ACC112 (cell line): ENCODE measurements around the gene MAPK9.

Experiments used
- H2AFZ ChIP-seq: fragments of 200-600 bp; sonication (generic); one replicate; pipeline ENCODE4 v1.6.0; 2017; ENCODE audit warnings: antibody characterized with exemption, low read length; ENCODE audit not compliant: unreplicated experiment
- H3K27ac ChIP-seq: fragments of 200-600 bp; sonication (generic); 2 replicates; pipeline ENCODE4 v1.5.1; 2014; ENCODE audit warnings: low read depth, mild to moderate bottlenecking, antibody characterized with exemption, low read length, moderate library complexity
- H3K27me3 ChIP-seq: fragments of 200-600 bp; sonication (generic); 2 replicates; pipeline ENCODE4 v1.6.1; 2014; ENCODE audit warnings: mild to moderate bottlenecking, antibody characterized with exemption, low read length, moderate library complexity, mixed read lengths; ENCODE audit not compliant: insufficient read depth
- H3K36me3 ChIP-seq: fragments of 200-600 bp; sonication (generic); 2 replicates; pipeline ENCODE4 v1.6.1; 2016; ENCODE audit warnings: mild to moderate bottlenecking, antibody characterized with exemption, low read length, moderate library complexity, mixed read lengths; ENCODE audit not compliant: insufficient read depth
- H3K4me1 ChIP-seq: fragments of 200-600 bp; sonication (generic); one replicate; pipeline ENCODE4 v1.6.1; 2016; ENCODE audit warnings: low read length, mixed read lengths; ENCODE audit not compliant: insufficient read depth, unreplicated experiment, control insufficient read depth
- H3K4me3 ChIP-seq: fragments of 200-600 bp; sonication (generic); 2 replicates; pipeline ENCODE4 v1.5.1; 2014; ENCODE audit warnings: mild to moderate bottlenecking, low read depth, low read length
- H3K79me2 ChIP-seq: fragments of 200-600 bp; sonication (generic); one replicate; pipeline ENCODE4 v1.6.0; 2016; ENCODE audit warnings: low read length; ENCODE audit not compliant: control insufficient read depth, unreplicated experiment, insufficient read depth

MAPK9 gene

GRCh38 chr5:180291943-180292831 is at the start of gene MAPK9:
Gene MAPK9 (minus strand): TSS chr5:180292083. CDS start chr5:180280561, 11,522 bp downstream.
- Histone ChIP-seq H3K27me3 (no peaks in the 10 kb centered on the region), H3K4me1 (peaks cover 13% of the 10 kb centered on the region), H2AFZ (peak within 1 kb of the TSS; percentile 97), H3K27ac (no peak within 1 kb of the TSS), H3K36me3 (no peaks in the 10 kb centered on the region), H3K79me2 (peaks cover 36% of the 10 kb centered on the region), H3K4me3 (peak within 1 kb of the TSS; percentile 98)

- Histone ChIP-seq H3K27ac (peak overlapping the region; percentile 53), H3K4me1 (peaks cover 57% of the 10 kb centered on the region), H3K27me3 (no peaks in the 10 kb centered on the region), H3K4me3 (no peak overlapping the region), H2AFZ (no peak overlapping the region), H3K79me2 (peaks cover 56% of the 10 kb centered on the region), H3K36me3 (peaks cover under 1% of the 10 kb centered on the region; the same call in 1 of the 2 replicates)
Measured at GRCh38 chr5:180341595-180341994, 49.7 kb upstream of the MAPK9 start.

- Histone ChIP-seq H2AFZ (no peak overlapping the region), H3K36me3 (peaks cover 8% of the 10 kb centered on the region; the same call in 1 of the 2 replicates), H3K4me3 (no peak overlapping the region), H3K27me3 (no peaks in the 10 kb centered on the region), H3K27ac (peak overlapping the region; percentile 53), H3K79me2 (peaks cover 48% of the 10 kb centered on the region), H3K4me1 (peaks cover 57% of the 10 kb centered on the region)
Measured at GRCh38 chr5:180340856-180341255, 49.0 kb upstream of the MAPK9 start.

- peaks cover 61% of the 10 kb centered on the region for H3K4me1 ChIP-seq
- H3K79me2 ChIP-seq, result peaks cover 42% of the 10 kb centered on the region
Measured at GRCh38 chr5:180339583-180340183, 47.8 kb upstream of the MAPK9 start.

GRCh38 chr5:180338001-180338707 is 46.3 kb upstream of the MAPK9 start:
- no peaks in the 10 kb centered on the region for H3K27me3 ChIP-seq
- H3K4me3 ChIP-seq, result no peak overlapping the region
- H3K36me3 ChIP-seq, result peaks cover 21% of the 10 kb centered on the region; the same call in 1 of the 2 replicates
- H3K27ac ChIP-seq, result peak overlapping the region; percentile 55; the same call in 1 of the 2 replicates
- H2AFZ ChIP-seq, result no peak overlapping the region
- peaks cover 30% of the 10 kb centered on the region for H3K79me2 ChIP-seq
- H3K4me1 ChIP-seq, result peaks cover 59% of the 10 kb centered on the region

More at GRCh38 chr5:180339583-180340183, 47.8 kb upstream of the MAPK9 start:
- peaks cover 16% of the 10 kb centered on the region; the same call in 1 of the 2 replicates for H3K36me3 ChIP-seq
- H3K27me3 ChIP-seq, result no peaks in the 10 kb centered on the region
- H3K27ac ChIP-seq, result peak overlapping the region; percentile 52; the same call in 1 of the 2 replicates
- no peak overlapping the region for H3K4me3 ChIP-seq
- H2AFZ ChIP-seq, result no peak overlapping the region

GRCh38 chr5:180336234-180337020 is 44.5 kb upstream of the MAPK9 start:
- Histone ChIP-seq H3K27me3 (no peaks in the 10 kb centered on the region), H3K4me3 (no peak overlapping the region), H2AFZ (no peak overlapping the region), H3K36me3 (peaks cover 21% of the 10 kb centered on the region; the same call in 1 of the 2 replicates), H3K4me1 (peaks cover 58% of the 10 kb centered on the region), H3K79me2 (peaks cover 17% of the 10 kb centered on the region), H3K27ac (no peak overlapping the region)

- Histone ChIP-seq H3K36me3 (peaks cover 21% of the 10 kb centered on the region; the same call in 1 of the 2 replicates), H3K4me1 (peaks cover 56% of the 10 kb centered on the region), H3K27ac (peak overlapping the region; percentile 96; the same call in 1 of the 2 replicates), H3K27me3 (no peaks in the 10 kb centered on the region), H3K79me2 (peaks cover 12% of the 10 kb centered on the region), H2AFZ (no peak overlapping the region), H3K4me3 (no peak overlapping the region)
Measured at GRCh38 chr5:180335614-180336233, 43.8 kb upstream of the MAPK9 start.

- H3K36me3 ChIP-seq, result peaks cover 21% of the 10 kb centered on the region; the same call in 1 of the 2 replicates
- H3K79me2 ChIP-seq, result peaks cover 9% of the 10 kb centered on the region
- peak overlapping the region; percentile 96 for H3K27ac ChIP-seq
- H3K4me3 ChIP-seq, result no peak overlapping the region
- peaks cover 62% of the 10 kb centered on the region for H3K4me1 ChIP-seq
- no peaks in the 10 kb centered on the region for H3K27me3 ChIP-seq
- no peak overlapping the region for H2AFZ ChIP-seq
Measured at GRCh38 chr5:180334751-180335613, 43.1 kb upstream of the MAPK9 start.

- peak overlapping the region; percentile 96 for H3K27ac ChIP-seq
- no peak overlapping the region for H2AFZ ChIP-seq
- no peak overlapping the region; the same call in 1 of the 2 replicates for H3K4me3 ChIP-seq
- H3K4me1 ChIP-seq, result peaks cover 63% of the 10 kb centered on the region
- peaks cover 3% of the 10 kb centered on the region for H3K79me2 ChIP-seq
- H3K36me3 ChIP-seq, result peaks cover 21% of the 10 kb centered on the region; the same call in 1 of the 2 replicates
- no peaks in the 10 kb centered on the region for H3K27me3 ChIP-seq
Measured at GRCh38 chr5:180334176-180334575, 42.3 kb upstream of the MAPK9 start.
